ENCODE results near the gene DUSP21.
"Not testable (repeated sequence)": the region's sequence is repeated elsewhere in the genome, so short reads cannot be mapped to it uniquely, and the experiment has no call there.

DUSP21 gene

DNA sequence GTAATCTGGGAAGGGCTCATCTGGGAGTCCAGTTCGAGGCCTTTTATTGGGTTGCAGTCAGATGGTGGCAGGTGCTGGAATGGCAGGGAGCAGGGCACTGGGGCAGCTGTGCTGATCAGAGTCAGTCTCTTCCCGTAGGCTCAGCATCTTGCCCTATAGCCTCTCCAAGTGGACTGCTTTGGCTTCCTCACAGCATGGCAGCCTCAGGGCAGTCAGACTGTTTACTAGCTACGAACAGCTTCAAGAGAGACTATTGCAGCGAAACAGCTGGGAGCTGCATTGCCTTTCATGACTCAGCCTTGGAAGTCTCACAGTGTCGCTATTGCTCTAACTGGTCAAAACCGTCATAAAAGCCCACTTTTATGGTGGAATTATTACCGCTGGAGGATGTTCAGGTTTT lies 26.8 kb upstream of the DUSP21 start:
- no peak overlapping the region for H3K4me3 ChIP-seq (ENCODE audit: severe bottlenecking)
- TF ChIP-seq, protein P1, sequence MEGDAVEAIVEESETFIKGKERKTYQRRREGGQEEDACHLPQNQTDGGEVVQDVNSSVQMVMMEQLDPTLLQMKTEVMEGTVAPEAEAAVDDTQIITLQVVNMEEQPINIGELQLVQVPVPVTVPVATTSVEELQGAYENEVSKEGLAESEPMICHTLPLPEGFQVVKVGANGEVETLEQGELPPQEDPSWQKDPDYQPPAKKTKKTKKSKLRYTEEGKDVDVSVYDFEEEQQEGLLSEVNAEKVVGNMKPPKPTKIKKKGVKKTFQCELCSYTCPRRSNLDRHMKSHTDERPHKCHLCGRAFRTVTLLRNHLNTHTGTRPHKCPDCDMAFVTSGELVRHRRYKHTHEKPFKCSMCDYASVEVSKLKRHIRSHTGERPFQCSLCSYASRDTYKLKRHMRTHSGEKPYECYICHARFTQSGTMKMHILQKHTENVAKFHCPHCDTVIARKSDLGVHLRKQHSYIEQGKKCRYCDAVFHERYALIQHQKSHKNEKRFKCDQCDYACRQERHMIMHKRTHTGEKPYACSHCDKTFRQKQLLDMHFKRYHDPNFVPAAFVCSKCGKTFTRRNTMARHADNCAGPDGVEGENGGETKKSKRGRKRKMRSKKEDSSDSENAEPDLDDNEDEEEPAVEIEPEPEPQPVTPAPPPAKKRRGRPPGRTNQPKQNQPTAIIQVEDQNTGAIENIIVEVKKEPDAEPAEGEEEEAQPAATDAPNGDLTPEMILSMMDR (IDR thresholded peaks at IDR 0.05; ENCODE audit: poor library complexity, severe bottlenecking) = no peak
- no peaks in the 10 kb centered on the region for H3K27me3 ChIP-seq (ENCODE audit: insufficient read depth, poor library complexity, severe bottlenecking)
- ATAC-seq (ENCODE audit: low read depth) (no peak), DNase-seq (ENCODE audit: low spot score) (no peak)
- H3K27ac ChIP-seq (ENCODE audit: poor library complexity, severe bottlenecking) = no peak overlapping the region
- H3K4me1 ChIP-seq (ENCODE audit: insufficient read depth, poor library complexity, severe bottlenecking) = no peaks in the 10 kb centered on the region
- H3K36me3 ChIP-seq (ENCODE audit: low read depth) = no peaks in the 10 kb centered on the region
- no peaks in the 10 kb centered on the region for H3K9me3 ChIP-seq (ENCODE audit: severe bottlenecking)

DNA sequence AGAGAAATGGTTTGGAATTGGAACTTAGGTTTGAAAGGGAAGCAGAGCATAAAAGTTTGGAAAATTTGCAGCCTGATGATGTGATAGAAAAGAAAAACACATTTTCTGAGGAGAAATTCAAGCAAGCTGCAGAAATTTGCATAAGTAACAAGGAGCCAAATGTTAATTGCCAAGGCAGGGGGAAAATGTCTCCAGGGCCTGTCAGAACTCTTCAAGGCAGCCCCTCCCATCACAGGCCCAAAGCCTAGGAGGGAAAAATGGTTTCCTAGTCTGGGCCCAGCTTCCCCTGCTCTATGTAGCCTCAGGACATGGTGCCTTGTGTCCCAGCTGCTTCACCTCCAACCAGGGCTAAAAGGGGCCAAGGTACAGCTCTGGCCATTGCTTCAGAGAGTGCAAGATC lies 21.2 kb upstream of the DUSP21 start:
- Histone ChIP-seq H3K4me1 (ENCODE audit: insufficient read depth, poor library complexity, severe bottlenecking) (peaks cover under 1% of the 10 kb centered on the region), H3K4me3 (ENCODE audit: severe bottlenecking) (no peak overlapping the region), H3K36me3 (ENCODE audit: low read depth) (no peaks in the 10 kb centered on the region), H3K27me3 (ENCODE audit: insufficient read depth, poor library complexity, severe bottlenecking) (no peaks in the 10 kb centered on the region), H3K9me3 (ENCODE audit: severe bottlenecking) (no peaks in the 10 kb centered on the region), H3K27ac (ENCODE audit: poor library complexity, severe bottlenecking) (no peak overlapping the region)
- DNase-seq (ENCODE audit: low spot score) (no peak), ATAC-seq (ENCODE audit: low read depth) (no peak)
- TF ChIP-seq, protein P1 (IDR thresholded peaks at IDR 0.05; ENCODE audit: poor library complexity, severe bottlenecking) = no peak

DNA sequence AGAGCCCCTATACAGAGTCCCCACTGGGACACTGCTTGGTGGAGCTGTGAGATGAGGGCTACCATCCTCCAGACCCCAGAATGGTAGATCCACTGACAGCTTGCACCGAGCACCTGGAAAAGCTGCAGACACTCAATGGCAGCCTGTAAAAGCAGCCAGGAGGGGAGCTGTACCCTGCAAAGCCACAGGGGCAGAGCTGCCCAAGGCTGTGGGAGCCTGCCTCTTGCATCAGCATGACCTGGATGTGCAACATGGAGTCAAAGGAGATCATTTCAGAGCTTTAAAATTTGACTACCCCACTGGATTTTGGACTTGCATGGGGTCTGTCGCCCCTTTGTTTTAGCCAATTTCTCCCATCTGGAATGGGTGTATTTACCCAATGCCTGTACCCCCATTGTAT lies 20.6 kb upstream of the DUSP21 start:
- not testable (repeated sequence) for H3K36me3 ChIP-seq (ENCODE audit: low read depth); H3K27ac ChIP-seq (ENCODE audit: poor library complexity, severe bottlenecking); H3K9me3 ChIP-seq (ENCODE audit: severe bottlenecking); H3K4me1 ChIP-seq (ENCODE audit: insufficient read depth, poor library complexity, severe bottlenecking); ATAC-seq (ENCODE audit: low read depth); H3K4me3 ChIP-seq (ENCODE audit: severe bottlenecking); H3K27me3 ChIP-seq (ENCODE audit: insufficient read depth, poor library complexity, severe bottlenecking); DNase-seq (ENCODE audit: low spot score)

DNA sequence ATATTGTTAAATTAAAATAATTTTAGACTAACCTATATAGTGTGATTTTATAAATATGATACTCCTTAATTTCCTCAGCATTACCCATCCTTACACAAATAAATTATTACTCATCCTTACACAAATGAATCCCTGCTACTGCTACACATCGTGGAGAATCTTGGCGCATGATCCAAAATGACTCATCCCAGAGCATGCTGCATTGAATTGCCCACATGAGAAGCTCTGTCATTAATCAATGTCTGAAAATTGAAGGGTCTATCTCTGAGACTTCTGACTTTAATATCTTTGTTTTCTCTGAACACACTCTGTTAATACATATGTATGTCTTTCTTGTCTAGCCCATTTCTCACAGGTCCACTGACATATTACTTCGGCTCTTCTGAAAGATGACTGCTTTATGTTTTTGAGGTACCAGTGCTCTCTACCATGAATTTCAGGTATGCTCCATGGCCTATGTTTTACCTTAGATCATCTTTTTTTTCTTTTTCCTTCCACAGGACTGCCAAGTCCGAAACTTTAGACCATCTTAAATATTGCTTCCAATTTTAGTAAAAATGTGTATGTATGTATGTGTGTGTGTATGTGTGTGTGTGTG lies 15.7 kb upstream of the DUSP21 start:
- Histone ChIP-seq H3K27me3 (ENCODE audit: insufficient read depth, poor library complexity, severe bottlenecking) (no peaks in the 10 kb centered on the region), H3K9me3 (ENCODE audit: severe bottlenecking) (no peaks in the 10 kb centered on the region), H3K4me3 (ENCODE audit: severe bottlenecking) (no peak overlapping the region), H3K36me3 (ENCODE audit: low read depth) (no peaks in the 10 kb centered on the region), H3K4me1 (ENCODE audit: insufficient read depth, poor library complexity, severe bottlenecking) (peaks cover 9% of the 10 kb centered on the region), H3K27ac (ENCODE audit: poor library complexity, severe bottlenecking) (no peak overlapping the region)
- DNase-seq (ENCODE audit: low spot score) (peak; percentile 61), ATAC-seq (ENCODE audit: low read depth) (peak; percentile 98)
- TF ChIP-seq, protein P1 (IDR thresholded peaks at IDR 0.05; ENCODE audit: poor library complexity, severe bottlenecking) = no peak

DNA sequence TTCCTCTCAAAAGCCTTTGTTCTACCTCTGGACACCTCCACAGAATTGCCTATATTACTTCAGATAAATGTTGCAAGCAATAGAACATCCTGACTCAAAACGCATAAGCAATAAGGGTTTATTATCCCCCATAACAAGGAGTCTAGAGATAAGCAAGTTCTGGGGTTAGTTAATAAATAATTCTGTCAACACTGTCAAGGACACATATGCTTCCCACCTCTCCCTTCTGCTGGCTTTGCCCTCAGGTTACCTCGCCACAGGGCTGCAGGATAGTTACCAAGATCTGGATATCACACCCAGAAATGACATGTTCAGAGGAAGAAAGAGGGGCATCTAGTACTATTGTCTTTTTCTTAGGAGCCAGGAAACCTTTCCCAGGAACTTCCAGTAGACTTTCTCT lies 14.0 kb upstream of the DUSP21 start:
- Histone ChIP-seq H3K27me3 (ENCODE audit: insufficient read depth, poor library complexity, severe bottlenecking) (no peaks in the 10 kb centered on the region), H3K36me3 (ENCODE audit: low read depth) (no peaks in the 10 kb centered on the region), H3K9me3 (ENCODE audit: severe bottlenecking) (no peaks in the 10 kb centered on the region), H3K27ac (ENCODE audit: poor library complexity, severe bottlenecking) (no peak overlapping the region), H3K4me1 (ENCODE audit: insufficient read depth, poor library complexity, severe bottlenecking) (peaks cover 9% of the 10 kb centered on the region), H3K4me3 (ENCODE audit: severe bottlenecking) (no peak overlapping the region)
- TF ChIP-seq, protein P1 (IDR thresholded peaks at IDR 0.05; ENCODE audit: poor library complexity, severe bottlenecking) = no peak
- DNase-seq (ENCODE audit: low spot score) (no peak), ATAC-seq (ENCODE audit: low read depth) (no peak)
